Caco-2 (cell line): ENCODE results near the gene PODXL. TPM values are rescaled to one million over a fixed set of nuclear protein-coding genes. Genes with fewer than 3 reads are reported as not detected.
"Not testable (repeated sequence)": the region's sequence is repeated elsewhere in the genome, so short reads cannot be mapped to it uniquely, and the experiment has no call there.

Source experiments
- BruUV-seq: library from RNA; stranded (reverse); fragments of 400-500 nt; replicated peaks from 2 replicates; lab custom pipeline; 2021; lab: Mats Ljungman, UMichigan
- CTCF ChIA-PET: fragments of 300-600 bp; sonication (Branson Sonifier 250); formaldehyde crosslinking; loops from one replicate; lab custom pipeline; 2022; ENCODE audit warnings: antibody characterized with exemption; lab: Charles Lee
- POLR2A ChIA-PET: fragments of 300-600 bp; sonication (Branson Sonifier 250); formaldehyde crosslinking; loops from one replicate; lab custom pipeline; 2022; ENCODE audit warnings: antibody characterized with exemption; lab: Charles Lee
- DNase-seq, 2 experiments: peaks; one replicate each; pipeline versions ENCODE4 v3.0.0 to v3.0.0-alpha.2; 2020 to 2022
- H3K27me3 ChIP-seq: replicated peaks from 2 replicates; pipeline ENCODE4 v1.6.0; 2011; ENCODE audit warnings: low read length; ENCODE audit not compliant: control insufficient read depth, insufficient read depth
- H3K36me3 ChIP-seq: 2 replicates; pipeline ENCODE4 v1.5.1; 2011; ENCODE audit warnings: low read length; ENCODE audit not compliant: control insufficient read depth, insufficient read depth
- H3K4me1 ChIP-seq: fragments of 250-450 bp; sonication (Bioruptor Pico); 2 replicates; pipeline ENCODE4 v1.5.1; 2020; ENCODE audit warnings: mild to moderate bottlenecking
- H3K4me3 ChIP-seq: 2 replicates; pipeline ENCODE4 v1.5.1; 2011; ENCODE audit warnings: low read depth, mild to moderate bottlenecking, control low read depth, low read length
- H3K9me3 ChIP-seq: fragments of 250-450 bp; sonication (Bioruptor Pico); 2 replicates; pipeline ENCODE4 v1.5.1; 2020; ENCODE audit warnings: mild to moderate bottlenecking, moderate library complexity
- H3K27ac Mint-ChIP-seq: one replicate; pipeline ENCODE4 v1.8.0; 2022; ENCODE audit warnings: mixed read lengths; ENCODE audit not compliant: unreplicated experiment
- H3K27me3 Mint-ChIP-seq: one replicate; pipeline ENCODE4 v1.8.0; 2022; ENCODE audit warnings: mixed read lengths; ENCODE audit not compliant: insufficient read depth, unreplicated experiment
- H3K36me3 Mint-ChIP-seq: one replicate; pipeline ENCODE4 v1.8.0; 2022; ENCODE audit warnings: mild to moderate bottlenecking, mixed read lengths; ENCODE audit not compliant: insufficient read depth, unreplicated experiment
- H3K4me1 Mint-ChIP-seq: one replicate; pipeline ENCODE4 v1.8.0; 2022; ENCODE audit warnings: low read depth, mixed read lengths; ENCODE audit not compliant: unreplicated experiment
- H3K4me3 Mint-ChIP-seq: one replicate; pipeline ENCODE4 v1.8.0; 2022; ENCODE audit warnings: mild to moderate bottlenecking, moderate library complexity, mixed read lengths; ENCODE audit not compliant: unreplicated experiment
- H3K9me3 Mint-ChIP-seq: one replicate; pipeline ENCODE4 v1.8.0; 2022; ENCODE audit warnings: mixed read lengths; ENCODE audit not compliant: unreplicated experiment
- intact Hi-C: fragments of 100-400 bp; cut with micrococcal nuclease; formaldehyde crosslinking; loops from one replicate; pipeline ENCODE4 v1.10.0; 2022; ENCODE audit not compliant: unreplicated experiment
- total RNA-seq: library from RNA; stranded (reverse); gene quantifications from 2 replicates; pipeline ENCODE4 v1.2.3, GENCODE V29; 2022
- TF ChIP-seq, protein P1 (sequence below), 2 experiments: fragments of 200-600 bp in 1 of 2; IDR thresholded peaks; 1 replicate in 1 of 2; 2 replicates in 1 of 2; pipeline versions ENCODE4 v1.5.1 to v1.8.0; 2011 to 2022; ENCODE audit warnings: antibody characterized with exemption in 1 of 2, control low read depth in 1 of 2, inconsistent platforms in 1 of 2, low read depth in 1 of 2, low read length in 1 of 2, mild to moderate bottlenecking in 1 of 2, moderate library complexity in 1 of 2; ENCODE audit not compliant: insufficient read depth in 1 of 2, severe bottlenecking in 1 of 2, unreplicated experiment in 1 of 2

The PODXL gene
- total RNA-seq, 1 experiment from 2014 or later, result 278 TPM

- H3K36me3 Mint-ChIP-seq, result peaks cover 45% of the 10 kb centered on the region
- H3K36me3 ChIP-seq, result 0 out of 2 replicates have a peak, but pooled peaks cover 2% of the 10 kb centered on the region
These were observed 85.0 kb downstream of the PODXL start for GRCh38 chr7:131471250-131472004.

DNA sequence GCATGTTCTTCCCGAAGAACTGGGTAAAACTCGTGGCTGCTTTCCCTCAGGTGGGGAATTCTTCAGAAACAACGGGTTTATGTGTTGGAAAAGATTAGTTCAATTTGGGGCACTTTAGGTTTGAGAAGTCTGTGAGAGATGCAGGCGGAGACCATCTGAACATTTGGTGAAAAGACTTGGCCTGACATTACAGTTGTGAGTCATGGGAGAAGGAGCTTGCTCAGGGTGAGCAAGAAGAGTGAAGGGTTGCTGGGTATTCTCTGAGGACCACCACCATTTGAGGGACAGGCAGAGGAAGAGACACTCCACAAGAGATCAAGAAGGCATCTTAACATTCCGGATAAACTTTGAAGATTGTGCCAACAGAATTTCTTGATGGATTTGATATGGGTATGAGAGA is 88.6 kb downstream of the PODXL start:
- Mint-ChIP-seq H3K27me3 (no peaks in the 10 kb centered on the region), H3K4me1 (no peaks in the 10 kb centered on the region), H3K27ac (peak overlapping the region; percentile 8), H3K36me3 (peaks cover 37% of the 10 kb centered on the region), H3K4me3 (no peak overlapping the region), H3K9me3 (no peaks in the 10 kb centered on the region)
- DNase-seq, result no peak
- intact Hi-C loops, result no loop called here
- Histone ChIP-seq H3K4me3 (no peak overlapping the region), H3K9me3 (no peaks in the 10 kb centered on the region), H3K27me3 (no peaks in the 10 kb centered on the region), H3K36me3 (0 out of 2 replicates have a peak, but pooled peaks cover 2% of the 10 kb centered on the region), H3K4me1 (no peaks in the 10 kb centered on the region)
- ChIA-PET CTCF (no interaction called here), POLR2A (no interaction called here)
- no TSS peak for BruUV-seq
- TF ChIP-seq, protein P1, sequence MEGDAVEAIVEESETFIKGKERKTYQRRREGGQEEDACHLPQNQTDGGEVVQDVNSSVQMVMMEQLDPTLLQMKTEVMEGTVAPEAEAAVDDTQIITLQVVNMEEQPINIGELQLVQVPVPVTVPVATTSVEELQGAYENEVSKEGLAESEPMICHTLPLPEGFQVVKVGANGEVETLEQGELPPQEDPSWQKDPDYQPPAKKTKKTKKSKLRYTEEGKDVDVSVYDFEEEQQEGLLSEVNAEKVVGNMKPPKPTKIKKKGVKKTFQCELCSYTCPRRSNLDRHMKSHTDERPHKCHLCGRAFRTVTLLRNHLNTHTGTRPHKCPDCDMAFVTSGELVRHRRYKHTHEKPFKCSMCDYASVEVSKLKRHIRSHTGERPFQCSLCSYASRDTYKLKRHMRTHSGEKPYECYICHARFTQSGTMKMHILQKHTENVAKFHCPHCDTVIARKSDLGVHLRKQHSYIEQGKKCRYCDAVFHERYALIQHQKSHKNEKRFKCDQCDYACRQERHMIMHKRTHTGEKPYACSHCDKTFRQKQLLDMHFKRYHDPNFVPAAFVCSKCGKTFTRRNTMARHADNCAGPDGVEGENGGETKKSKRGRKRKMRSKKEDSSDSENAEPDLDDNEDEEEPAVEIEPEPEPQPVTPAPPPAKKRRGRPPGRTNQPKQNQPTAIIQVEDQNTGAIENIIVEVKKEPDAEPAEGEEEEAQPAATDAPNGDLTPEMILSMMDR (IDR thresholded peaks at IDR 0.05; ENCODE audit: insufficient read depth in 1 of 2, low read depth in 1 of 2, low read length in 1 of 2, severe bottlenecking in 1 of 2, unreplicated experiment in 1 of 2), result no peak

More at GRCh38 chr7:131471250-131472004, 85.0 kb downstream of the PODXL start:
- Mint-ChIP-seq H3K27ac (no peak overlapping the region), H3K4me3 (no peak overlapping the region), H3K9me3 (no peaks in the 10 kb centered on the region), H3K27me3 (no peaks in the 10 kb centered on the region), H3K4me1 (no peaks in the 10 kb centered on the region)
- Histone ChIP-seq H3K4me3 (no peak overlapping the region), H3K4me1 (no peaks in the 10 kb centered on the region), H3K9me3 (no peaks in the 10 kb centered on the region), H3K27me3 (no peaks in the 10 kb centered on the region)
- POLR2A ChIA-PET, result no interaction called here
- no TSS peak for BruUV-seq
- CTCF ChIA-PET, result interaction anchor here (0.8 kb wide), 1 partner anchor 144 kb away, joined by 5 read pairs; the partner anchor contains the start of gene MKLN1
- DNase-seq, result no peak
- TF ChIP-seq, protein P1 (IDR thresholded peaks at IDR 0.05; ENCODE audit: insufficient read depth in 1 of 2, low read depth in 1 of 2, low read length in 1 of 2, severe bottlenecking in 1 of 2, unreplicated experiment in 1 of 2), result no peak
- intact Hi-C loops, result no loop called here

GRCh38 chr7:131466735-131467365 is 89.6 kb downstream of the PODXL start:
- Histone ChIP-seq H3K4me1 (no peaks in the 10 kb centered on the region), H3K4me3 (no peak overlapping the region), H3K36me3 (0 out of 2 replicates have a peak, but pooled peaks cover 2% of the 10 kb centered on the region), H3K27me3 (no peaks in the 10 kb centered on the region), H3K9me3 (no peaks in the 10 kb centered on the region)
- POLR2A ChIA-PET, result no interaction called here
- CTCF ChIA-PET, result no interaction called here
- intact Hi-C loops, result no loop called here
- BruUV-seq, result no TSS peak
- DNase-seq, result no peak
- H3K9me3 Mint-ChIP-seq, result no peaks in the 10 kb centered on the region
- no peak overlapping the region for H3K4me3 Mint-ChIP-seq
- H3K36me3 Mint-ChIP-seq, result peaks cover 40% of the 10 kb centered on the region
- no peaks in the 10 kb centered on the region for H3K4me1 Mint-ChIP-seq
- TF ChIP-seq, protein P1 (IDR thresholded peaks at IDR 0.05; ENCODE audit: insufficient read depth in 1 of 2, low read depth in 1 of 2, low read length in 1 of 2, severe bottlenecking in 1 of 2, unreplicated experiment in 1 of 2), result no peak
- H3K27me3 Mint-ChIP-seq, result no peaks in the 10 kb centered on the region
- peak overlapping the region; percentile 8 for H3K27ac Mint-ChIP-seq

DNA sequence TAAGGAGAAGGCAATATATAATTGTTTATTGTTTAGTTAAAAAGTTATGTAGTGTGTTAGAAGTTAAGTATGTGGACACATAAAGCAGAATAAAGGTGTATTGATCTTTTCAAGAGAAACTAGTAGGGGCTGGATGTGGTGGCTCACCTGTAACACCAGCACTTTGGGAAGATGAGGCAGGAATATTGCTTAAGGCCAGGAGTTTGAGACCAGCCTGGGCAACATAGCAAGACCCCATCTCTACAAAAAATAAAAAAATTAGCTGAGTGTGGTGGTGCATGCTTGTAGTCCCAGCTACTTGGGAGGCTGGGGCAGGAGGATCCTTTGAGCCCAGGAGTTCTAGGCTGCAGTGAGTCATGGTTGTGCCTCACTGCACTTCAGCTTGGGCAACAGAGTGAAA is 93.7 kb downstream of the PODXL start:
- H3K27ac Mint-ChIP-seq, DNase-seq, H3K9me3 Mint-ChIP-seq, H3K27me3 ChIP-seq, H3K4me3 ChIP-seq, BruUV-seq, CTCF ChIA-PET, H3K36me3 ChIP-seq, POLR2A ChIA-PET, H3K4me1 Mint-ChIP-seq, H3K4me3 Mint-ChIP-seq, H3K4me1 ChIP-seq, H3K27me3 Mint-ChIP-seq, intact Hi-C loops, H3K9me3 ChIP-seq: not testable (repeated sequence)
- peaks cover 21% of the 10 kb centered on the region for H3K36me3 Mint-ChIP-seq
